OCI-M2 (cell line): ENCODE results near the gene PCNA.

Experiments
- DNase-seq: peaks from one replicate; lab custom pipeline; 2025; ENCODE audit not compliant: unreplicated experiment; lab: John Stamatoyannopoulos, UW

The PCNA gene

GRCh38 chr20:5067877-5068645 lies 51.7 kb downstream of the PCNA start:
- no peak for DNase-seq

- no peak for DNase-seq
Observed at GRCh38 chr20:5065879-5066383, 53.8 kb downstream of the PCNA start.

DNA sequence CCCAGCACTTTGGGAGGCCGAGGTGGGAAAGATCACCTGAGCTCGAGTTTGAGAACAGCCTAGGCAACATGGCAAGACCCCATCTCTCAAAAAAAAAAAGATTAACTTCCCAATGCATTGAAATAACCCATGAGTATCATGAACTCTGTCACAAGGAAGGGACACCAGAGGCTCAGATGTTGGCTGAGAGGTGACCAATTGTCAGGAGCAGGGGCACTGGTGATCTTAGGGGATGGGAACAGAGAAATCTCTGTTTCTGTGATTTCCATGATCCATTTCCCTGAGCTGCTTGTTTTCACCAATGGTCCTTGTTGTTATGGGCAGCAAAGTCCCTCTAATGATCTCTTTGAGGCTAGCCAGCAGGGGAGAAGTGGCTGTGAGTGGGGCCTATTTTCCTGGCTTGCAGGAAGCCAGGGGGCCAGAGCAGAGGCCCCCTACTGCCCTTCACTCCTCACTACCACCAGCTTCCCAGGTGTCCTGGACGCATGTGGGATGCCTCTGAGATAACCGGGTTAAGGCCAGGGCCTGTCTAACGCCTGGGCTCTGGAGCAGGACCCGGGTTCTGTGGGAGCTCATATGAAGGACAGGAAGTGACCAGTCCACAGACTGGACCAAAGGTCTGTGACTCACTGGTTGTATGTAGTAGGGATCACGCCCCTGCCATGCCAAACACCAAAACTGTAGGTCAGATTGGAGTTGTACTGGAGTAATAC lies 54.4 kb downstream of the PCNA start:
- no peak for DNase-seq
